Calu3 (cell line): ENCODE results near the gene ZNF784. TPM values are rescaled to one million over a fixed set of nuclear protein-coding genes. Genes with fewer than 3 reads are reported as not detected.

Experiments
- BruUV-seq: library from RNA; stranded (reverse); fragments of 400-500 nt; replicated peaks from 2 replicates; lab custom pipeline; 2021; lab: Mats Ljungman, UMichigan
- CTCF ChIA-PET: fragments of 300-600 bp; sonication (Branson Sonifier 250); formaldehyde crosslinking; loops from one replicate; lab custom pipeline; 2022; ENCODE audit warnings: antibody characterized with exemption; lab: Charles Lee
- DNase-seq: peaks from one replicate; pipeline ENCODE4 v3.0.0; 2022
- H3K27ac Mint-ChIP-seq: one replicate; pipeline ENCODE4 v1.8.0; 2022; ENCODE audit warnings: mixed read lengths; ENCODE audit not compliant: unreplicated experiment
- H3K27me3 Mint-ChIP-seq: one replicate; pipeline ENCODE4 v1.8.0; 2022; ENCODE audit warnings: mixed read lengths; ENCODE audit not compliant: unreplicated experiment
- H3K36me3 Mint-ChIP-seq: one replicate; pipeline ENCODE4 v1.8.0; 2022; ENCODE audit warnings: mild to moderate bottlenecking, moderate library complexity, mixed read lengths; ENCODE audit not compliant: insufficient read depth, unreplicated experiment
- H3K4me1 Mint-ChIP-seq: one replicate; pipeline ENCODE4 v1.8.0; 2022; ENCODE audit warnings: mild to moderate bottlenecking, low read depth, mixed read lengths; ENCODE audit not compliant: unreplicated experiment
- H3K4me3 Mint-ChIP-seq: one replicate; pipeline ENCODE4 v1.8.0; 2022; ENCODE audit warnings: mild to moderate bottlenecking, low read depth, moderate library complexity, mixed read lengths; ENCODE audit not compliant: unreplicated experiment
- H3K9me3 Mint-ChIP-seq: one replicate; pipeline ENCODE4 v1.8.0; 2022; ENCODE audit warnings: low read depth, mixed read lengths; ENCODE audit not compliant: unreplicated experiment
- CTCF ChIP-seq: fragments of 200-600 bp; IDR thresholded peaks from one replicate; pipeline ENCODE4 v1.8.0; 2022; ENCODE audit warnings: antibody characterized with exemption; ENCODE audit not compliant: unreplicated experiment
- intact Hi-C: fragments of 100-400 bp; cut with micrococcal nuclease; formaldehyde crosslinking; loops from one replicate; pipeline ENCODE4 v1.10.0; 2022; ENCODE audit not compliant: unreplicated experiment
- total RNA-seq: library from RNA; stranded (reverse); gene quantifications from 2 replicates; pipeline ENCODE4 v1.2.3, GENCODE V29; 2022

The ZNF784 gene
- total RNA-seq, 1 experiment from 2014 or later = 6.0 TPM

DNA sequence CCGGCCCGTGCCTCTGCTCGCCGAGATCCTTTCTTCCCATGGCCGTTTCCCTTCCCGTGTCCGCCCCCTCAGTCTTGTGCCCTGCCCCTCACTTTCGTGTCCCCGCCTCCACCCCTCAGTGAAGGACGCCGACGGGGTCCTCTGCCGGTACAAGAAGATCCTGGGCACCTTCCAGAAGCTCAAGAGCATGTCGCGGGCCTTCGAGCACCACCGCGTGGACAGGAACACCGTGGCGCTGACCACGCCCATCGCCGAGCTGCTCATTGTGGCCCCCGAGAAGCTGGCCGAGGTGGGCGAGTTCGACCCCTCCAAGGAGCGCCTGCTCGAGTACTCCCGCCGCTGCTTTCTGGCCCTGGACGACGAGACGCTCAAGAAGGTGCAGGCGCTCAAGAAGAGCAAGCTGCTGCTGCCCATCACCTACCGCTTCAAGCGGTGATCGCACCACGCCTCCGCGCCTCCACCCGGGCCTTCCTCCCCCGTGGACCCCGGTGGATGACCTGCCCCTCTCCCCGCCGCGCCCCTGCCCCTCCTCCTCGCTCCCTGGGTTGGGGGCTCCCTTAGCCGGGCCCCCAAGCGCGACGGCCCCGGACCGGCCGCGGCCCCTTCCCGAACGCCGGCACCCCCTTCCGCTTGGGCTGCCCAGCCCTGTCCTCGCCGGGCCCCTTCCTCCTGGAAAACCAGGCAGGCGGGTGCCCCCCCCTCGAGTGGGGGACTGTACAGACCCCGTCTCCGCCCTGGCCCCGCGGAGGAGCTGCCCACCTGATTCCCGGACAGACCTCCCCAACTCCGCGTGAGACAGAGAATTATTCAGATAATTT lies 28.2 kb upstream of the ZNF784 start:
- Mint-ChIP-seq H3K4me3 (peak overlapping the region; percentile 96), H3K4me1 (peaks cover 6% of the 10 kb centered on the region), H3K27me3 (no peaks in the 10 kb centered on the region), H3K9me3 (no peaks in the 10 kb centered on the region), H3K27ac (peak overlapping the region; percentile 96), H3K36me3 (peaks cover 75% of the 10 kb centered on the region)
- no peak for TF ChIP-seq CTCF
- DNase-seq = no peak
- CTCF ChIA-PET = interaction anchor here (0.6 to 0.7 kb wide), 4 partner anchors 49 to 695 kb away, joined by 3 to 7 read pairs (median 3); no protein-coding TSS in a partner anchor
- intact Hi-C loops = loop anchor here (10.0 kb wide), 1 partner anchor 152 kb away; no protein-coding TSS in a partner anchor
- BruUV-seq = no TSS peak

- Mint-ChIP-seq H3K27me3 (no peaks in the 10 kb centered on the region), H3K36me3 (peaks cover 73% of the 10 kb centered on the region), H3K4me3 (no peak overlapping the region), H3K4me1 (no peaks in the 10 kb centered on the region), H3K27ac (peak overlapping the region; percentile 11), H3K9me3 (no peaks in the 10 kb centered on the region)
- intact Hi-C loops = loop anchor here (10.0 kb wide), 1 partner anchor 154 kb away; no protein-coding TSS in a partner anchor
- CTCF ChIA-PET = no interaction called here
- no peak for TF ChIP-seq CTCF
- DNase-seq = no peak
- no TSS peak for BruUV-seq
Observed at GRCh38 chr19:55651236-55651635, 26.9 kb upstream of the ZNF784 start.

GRCh38 chr19:55650602-55651230 lies 26.4 kb upstream of the ZNF784 start:
- CTCF ChIA-PET = no interaction called here
- peaks cover 73% of the 10 kb centered on the region for H3K36me3 Mint-ChIP-seq
- no peaks in the 10 kb centered on the region for H3K27me3 Mint-ChIP-seq
- peak overlapping the region; percentile 11 for H3K27ac Mint-ChIP-seq
- intact Hi-C loops = loop anchor here (10.0 kb wide), 1 partner anchor 154 kb away; no protein-coding TSS in a partner anchor
- no TSS peak for BruUV-seq
- TF ChIP-seq CTCF = no peak
- no peaks in the 10 kb centered on the region for H3K9me3 Mint-ChIP-seq
- peak overlapping the region; percentile 87 for H3K4me3 Mint-ChIP-seq
- DNase-seq = no peak
- no peaks in the 10 kb centered on the region for H3K4me1 Mint-ChIP-seq

GRCh38 chr19:55650126-55650557 lies 25.8 kb upstream of the ZNF784 start:
- no peak for DNase-seq
- no peak for TF ChIP-seq CTCF
- H3K4me1 Mint-ChIP-seq = no peaks in the 10 kb centered on the region
- CTCF ChIA-PET = no interaction called here
- intact Hi-C loops = loop anchor here (10.0 kb wide), 1 partner anchor 155 kb away; no protein-coding TSS in a partner anchor
- no peaks in the 10 kb centered on the region for H3K9me3 Mint-ChIP-seq
- BruUV-seq = no TSS peak
- H3K27ac Mint-ChIP-seq = no peak overlapping the region
- H3K4me3 Mint-ChIP-seq = peak overlapping the region; percentile 87
- peaks cover 73% of the 10 kb centered on the region for H3K36me3 Mint-ChIP-seq
- H3K27me3 Mint-ChIP-seq = no peaks in the 10 kb centered on the region
